GM23248 (cell line): ENCODE data around the gene HERC6.
"Not testable (repeated sequence)": the region's sequence is repeated elsewhere in the genome, so short reads cannot be mapped to it uniquely, and the experiment has no call there.

Experiments used
- EZH2 ChIP-seq: fragments of 200-600 bp; sonication (generic); IDR thresholded peaks from 2 replicates; pipeline ENCODE4 v1.6.1; 2018; ENCODE audit warnings: antibody characterized with exemption, mild to moderate bottlenecking; ENCODE audit not compliant: insufficient read depth, poor library complexity, severe bottlenecking
- EZH2phosphoT487 ChIP-seq: fragments of 200-600 bp; sonication (generic); IDR thresholded peaks from 2 replicates; pipeline ENCODE4 v1.6.1; 2018; ENCODE audit warnings: antibody characterized with exemption, moderate library complexity, mild to moderate bottlenecking, low read depth; ENCODE audit not compliant: insufficient read depth

GRCh38 chr4:88437873-88438272 is 59.2 kb downstream of the HERC6 start:
- not testable (repeated sequence) for TF ChIP-seq EZH2, EZH2phosphoT487
